Measurements from ENCODE around the gene WNT3A. TPM values are rescaled to one million over a fixed set of nuclear protein-coding genes. Genes with fewer than 3 reads are reported as not detected.

The WNT3A gene
- total RNA-seq, 2 donors from 2014 or later: not detected

GRCh38 chr1:228043281-228043848, 36.6 kb downstream of the WNT3A start:
- H3K27ac ChIP-seq: no peak overlapping the region
- H3K4me1 ChIP-seq: no peaks in the 10 kb centered on the region
- H3K4me3 ChIP-seq: no peak overlapping the region
- TF ChIP-seq, protein P1, sequence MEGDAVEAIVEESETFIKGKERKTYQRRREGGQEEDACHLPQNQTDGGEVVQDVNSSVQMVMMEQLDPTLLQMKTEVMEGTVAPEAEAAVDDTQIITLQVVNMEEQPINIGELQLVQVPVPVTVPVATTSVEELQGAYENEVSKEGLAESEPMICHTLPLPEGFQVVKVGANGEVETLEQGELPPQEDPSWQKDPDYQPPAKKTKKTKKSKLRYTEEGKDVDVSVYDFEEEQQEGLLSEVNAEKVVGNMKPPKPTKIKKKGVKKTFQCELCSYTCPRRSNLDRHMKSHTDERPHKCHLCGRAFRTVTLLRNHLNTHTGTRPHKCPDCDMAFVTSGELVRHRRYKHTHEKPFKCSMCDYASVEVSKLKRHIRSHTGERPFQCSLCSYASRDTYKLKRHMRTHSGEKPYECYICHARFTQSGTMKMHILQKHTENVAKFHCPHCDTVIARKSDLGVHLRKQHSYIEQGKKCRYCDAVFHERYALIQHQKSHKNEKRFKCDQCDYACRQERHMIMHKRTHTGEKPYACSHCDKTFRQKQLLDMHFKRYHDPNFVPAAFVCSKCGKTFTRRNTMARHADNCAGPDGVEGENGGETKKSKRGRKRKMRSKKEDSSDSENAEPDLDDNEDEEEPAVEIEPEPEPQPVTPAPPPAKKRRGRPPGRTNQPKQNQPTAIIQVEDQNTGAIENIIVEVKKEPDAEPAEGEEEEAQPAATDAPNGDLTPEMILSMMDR (IDR thresholded peaks at IDR 0.05): no peak
- no peaks in the 10 kb centered on the region for H3K27me3 ChIP-seq
- DNase-seq (ENCODE audit: low spot score): no peak
- H3K9me3 ChIP-seq: no peaks in the 10 kb centered on the region
- no peaks in the 10 kb centered on the region for H3K36me3 ChIP-seq

DNA sequence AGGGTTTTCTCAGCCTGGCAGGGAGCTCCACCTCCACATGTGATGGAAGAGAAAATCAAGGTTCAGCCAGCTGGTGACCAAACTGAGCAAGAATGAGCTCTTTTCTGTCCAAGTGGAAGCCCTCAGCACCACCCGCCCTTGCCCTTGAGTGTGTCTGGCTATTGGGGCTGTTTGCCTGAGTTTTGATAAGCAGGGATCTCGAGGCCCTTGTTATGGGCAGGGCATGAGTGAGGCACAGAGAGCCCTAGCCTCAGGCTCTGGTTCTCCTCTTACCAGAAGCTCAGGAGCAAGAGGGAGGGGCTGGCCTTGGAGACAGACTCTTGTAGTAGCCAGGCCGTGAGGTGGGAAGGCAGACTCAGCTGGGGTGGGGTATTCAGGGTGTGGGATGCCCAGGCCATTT, 38.2 kb downstream of the WNT3A start:
- Histone ChIP-seq H3K9me3 (no peaks in the 10 kb centered on the region), H3K36me3 (no peaks in the 10 kb centered on the region), H3K27ac (no peak overlapping the region), H3K4me3 (no peak overlapping the region), H3K4me1 (no peaks in the 10 kb centered on the region), H3K27me3 (no peaks in the 10 kb centered on the region)
- TF ChIP-seq, protein P1 (IDR thresholded peaks at IDR 0.05): no peak
- no peak for DNase-seq (ENCODE audit: low spot score)

GRCh38 chr1:228045405-228045804, 38.6 kb downstream of the WNT3A start:
- no peak overlapping the region for H3K27ac ChIP-seq
- DNase-seq (ENCODE audit: low spot score): no peak
- no peak overlapping the region for H3K4me3 ChIP-seq
- no peaks in the 10 kb centered on the region for H3K9me3 ChIP-seq
- no peaks in the 10 kb centered on the region for H3K27me3 ChIP-seq
- TF ChIP-seq, protein P1 (IDR thresholded peaks at IDR 0.05): no peak
- H3K4me1 ChIP-seq: no peaks in the 10 kb centered on the region
- H3K36me3 ChIP-seq: no peaks in the 10 kb centered on the region

- H3K4me3 ChIP-seq: no peak overlapping the region
- no peaks in the 10 kb centered on the region for H3K36me3 ChIP-seq
- no peaks in the 10 kb centered on the region for H3K4me1 ChIP-seq
- no peak overlapping the region for H3K27ac ChIP-seq
- no peaks in the 10 kb centered on the region for H3K27me3 ChIP-seq
- DNase-seq (ENCODE audit: low spot score): no peak
- H3K9me3 ChIP-seq: no peaks in the 10 kb centered on the region
- TF ChIP-seq, protein P1 (IDR thresholded peaks at IDR 0.05): no peak
Observed at GRCh38 chr1:228045871-228046270, 39.1 kb downstream of the WNT3A start.

DNA sequence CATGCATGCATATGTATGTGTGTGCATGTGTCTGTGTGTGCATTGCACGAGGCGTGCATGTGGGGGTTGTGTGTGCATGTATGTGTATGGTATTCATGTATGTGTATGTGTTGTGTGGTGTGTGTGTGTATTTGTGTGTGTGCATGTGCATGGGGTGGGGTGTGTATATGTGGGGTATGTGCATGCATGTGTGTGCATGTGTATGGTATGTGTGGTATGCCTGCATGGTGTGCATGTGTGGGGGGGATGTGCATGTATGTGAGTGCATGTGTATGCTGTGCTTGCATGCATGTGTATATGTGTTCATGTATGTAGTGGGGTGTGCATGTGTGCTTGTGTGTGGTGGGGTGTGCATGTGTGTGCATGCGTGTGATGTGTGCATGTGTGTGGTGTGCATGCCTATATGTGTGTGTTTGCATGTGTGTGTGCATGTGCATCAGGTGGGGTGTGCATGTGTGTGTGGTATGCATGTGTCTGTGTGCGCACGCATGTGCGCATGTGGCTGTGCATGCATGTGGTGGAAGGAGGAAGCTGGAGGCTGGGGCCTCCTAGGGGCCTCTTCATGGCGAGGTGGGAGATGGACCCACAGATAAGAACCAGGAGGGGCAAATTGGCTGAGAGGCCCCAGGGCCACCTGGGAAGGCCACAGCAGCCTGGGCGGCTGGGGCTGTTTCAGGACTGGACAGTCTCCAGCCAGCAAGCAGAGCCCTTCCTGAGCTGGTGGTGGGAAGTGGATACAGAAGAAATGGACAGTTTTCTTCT, 39.8 kb downstream of the WNT3A start:
- no peaks in the 10 kb centered on the region for H3K27me3 ChIP-seq
- no peak for DNase-seq (ENCODE audit: low spot score)

More for the DNA sequence above, 39.8 kb downstream of the WNT3A start:
- TF ChIP-seq, protein P1 (IDR thresholded peaks at IDR 0.05): no peak
- no peak overlapping the region for H3K27ac ChIP-seq
- H3K4me1 ChIP-seq: no peaks in the 10 kb centered on the region
- H3K36me3 ChIP-seq: no peaks in the 10 kb centered on the region
- no peak overlapping the region for H3K4me3 ChIP-seq
- H3K9me3 ChIP-seq: no peaks in the 10 kb centered on the region

Data from right atrium auricular region (tissue), 2 donors.